Coronary artery (tissue), 2 donors: ENCODE data around the gene DRAM1.
A peak's percentile ranks its signal among the peaks of the same experiment; 100 is the strongest.
"Not testable (repeated sequence)": the region's sequence is repeated elsewhere in the genome, so short reads cannot be mapped to it uniquely, and the experiment has no call there.

Experiments
- DNase-seq: peaks from one replicate; pipeline ENCODE4 v3.0.0-alpha.2; 2017; ENCODE audit warnings: low spot score
- H3K27ac ChIP-seq, 2 donors: fragments of 200-600 bp; sonication (generic); one replicate each; pipeline ENCODE4 v1.5.1; 2016 to 2019
- H3K4me3 ChIP-seq: fragments of 200-600 bp; sonication (generic); 2 replicates; pipeline ENCODE4 v1.5.1; 2016; ENCODE audit warnings: mild to moderate bottlenecking, moderate library complexity
- TF ChIP-seq, protein P1 (sequence below): fragments of 200-600 bp; sonication (generic); IDR thresholded peaks from one replicate; pipeline ENCODE4 v1.5.1; 2019; ENCODE audit warnings: antibody characterized with exemption

Gene DRAM1

DNA sequence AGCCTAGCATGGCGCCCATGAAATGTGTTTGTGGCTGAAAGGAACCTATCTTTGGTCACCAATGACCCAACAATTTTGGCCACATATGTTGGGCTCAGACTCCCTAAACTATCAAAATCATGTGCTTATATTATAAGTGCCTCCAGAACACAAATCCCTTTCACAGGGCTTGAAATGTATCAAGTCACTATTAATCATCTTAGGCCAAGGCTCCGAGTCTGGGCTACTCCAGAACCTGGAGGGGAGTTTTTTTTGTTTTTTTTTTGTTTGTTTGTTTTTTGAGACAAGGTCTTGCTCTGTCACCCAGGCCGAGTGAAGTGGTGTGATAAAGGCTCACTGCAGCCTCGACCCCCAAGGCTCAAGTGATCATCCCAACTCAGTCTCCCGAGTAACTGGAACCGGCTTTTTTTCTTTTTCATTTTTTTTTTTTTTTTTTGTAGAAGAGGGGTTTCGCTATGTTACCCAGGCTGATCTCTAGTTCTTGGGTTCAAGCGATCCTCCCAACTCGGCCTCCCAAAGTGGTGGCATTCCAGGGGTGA is 989 bp upstream of the DRAM1 start:
- DNase-seq, result no peak
- Histone ChIP-seq H3K4me3 (peak overlapping the region; percentile 84), H3K27ac (peak overlapping the region; percentile 86 to 96)
- TF ChIP-seq, protein P1, sequence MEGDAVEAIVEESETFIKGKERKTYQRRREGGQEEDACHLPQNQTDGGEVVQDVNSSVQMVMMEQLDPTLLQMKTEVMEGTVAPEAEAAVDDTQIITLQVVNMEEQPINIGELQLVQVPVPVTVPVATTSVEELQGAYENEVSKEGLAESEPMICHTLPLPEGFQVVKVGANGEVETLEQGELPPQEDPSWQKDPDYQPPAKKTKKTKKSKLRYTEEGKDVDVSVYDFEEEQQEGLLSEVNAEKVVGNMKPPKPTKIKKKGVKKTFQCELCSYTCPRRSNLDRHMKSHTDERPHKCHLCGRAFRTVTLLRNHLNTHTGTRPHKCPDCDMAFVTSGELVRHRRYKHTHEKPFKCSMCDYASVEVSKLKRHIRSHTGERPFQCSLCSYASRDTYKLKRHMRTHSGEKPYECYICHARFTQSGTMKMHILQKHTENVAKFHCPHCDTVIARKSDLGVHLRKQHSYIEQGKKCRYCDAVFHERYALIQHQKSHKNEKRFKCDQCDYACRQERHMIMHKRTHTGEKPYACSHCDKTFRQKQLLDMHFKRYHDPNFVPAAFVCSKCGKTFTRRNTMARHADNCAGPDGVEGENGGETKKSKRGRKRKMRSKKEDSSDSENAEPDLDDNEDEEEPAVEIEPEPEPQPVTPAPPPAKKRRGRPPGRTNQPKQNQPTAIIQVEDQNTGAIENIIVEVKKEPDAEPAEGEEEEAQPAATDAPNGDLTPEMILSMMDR, result no peak

DNA sequence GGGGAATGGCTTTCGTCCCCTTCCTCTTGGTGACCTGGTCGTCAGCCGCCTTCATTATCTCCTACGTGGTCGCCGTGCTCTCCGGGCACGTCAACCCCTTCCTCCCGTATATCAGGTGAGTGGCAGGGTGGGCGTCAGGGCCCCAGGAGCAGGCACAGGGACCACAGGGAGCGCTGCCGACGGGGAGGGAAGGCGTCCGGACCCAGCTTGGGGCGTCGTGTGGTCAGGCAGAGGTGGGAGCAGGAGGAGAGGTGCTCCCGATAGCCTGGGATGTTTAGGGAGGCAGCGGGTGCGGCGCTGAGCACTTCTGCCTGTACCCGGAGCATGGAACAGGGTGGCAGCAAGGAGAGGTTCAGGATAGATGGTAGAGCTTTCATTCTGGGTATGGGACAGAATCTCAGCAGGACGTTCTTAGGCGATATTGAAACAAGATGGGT is 444 bp downstream of the DRAM1 start:
- TF ChIP-seq, protein P1, result no peak
- peak; percentile 80 for DNase-seq
- Histone ChIP-seq H3K4me3 (peak overlapping the region; percentile 84), H3K27ac (peak overlapping the region; percentile 86 to 96)

DNA sequence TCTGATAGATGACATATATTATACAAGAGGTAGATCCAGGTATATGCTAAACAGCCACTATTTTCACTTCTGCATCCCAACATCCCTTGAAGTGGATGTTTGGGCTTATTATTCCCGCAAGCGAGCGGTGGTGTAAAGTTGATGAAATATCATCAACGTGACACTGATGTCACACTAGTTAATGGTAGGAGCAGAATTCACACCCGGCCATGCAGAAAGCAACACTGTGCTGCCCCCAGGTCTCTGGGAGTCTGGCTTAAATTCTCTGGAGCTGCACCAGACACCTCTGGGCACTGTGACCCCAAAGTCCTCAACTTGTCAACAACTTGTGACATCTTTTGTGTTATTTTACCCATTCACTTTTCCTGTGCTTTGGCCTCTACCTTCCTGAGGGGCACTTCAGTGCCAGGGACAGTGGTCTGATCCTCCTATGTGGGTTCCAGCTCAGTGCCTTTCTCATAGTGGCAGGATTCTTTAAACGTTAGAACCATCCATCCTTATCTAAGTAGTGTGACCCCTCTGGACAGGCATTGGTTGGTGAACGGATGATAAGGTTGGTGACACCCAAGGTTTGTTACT is 952 bp downstream of the DRAM1 start:
- TF ChIP-seq, protein P1, result no peak
- H3K27ac ChIP-seq, result peak overlapping the region; percentile 86 to 96
- peak overlapping the region; percentile 84 for H3K4me3 ChIP-seq
- no peak for DNase-seq

GRCh38 chr12:101880769-101881168 is 3.4 kb downstream of the DRAM1 start:
- Histone ChIP-seq H3K27ac (no peak overlapping the region), H3K4me3 (no peak overlapping the region)
- DNase-seq, result no peak
- TF ChIP-seq, protein P1, result no peak

- H3K27ac ChIP-seq, result no peak overlapping the region
- H3K4me3 ChIP-seq, result no peak overlapping the region
- TF ChIP-seq, protein P1, result no peak
- DNase-seq, result no peak
These were observed 3.8 kb downstream of the DRAM1 start for GRCh38 chr12:101881228-101881627.

- no peak for DNase-seq
- Histone ChIP-seq H3K27ac (no peak overlapping the region), H3K4me3 (no peak overlapping the region)
- TF ChIP-seq, protein P1, result no peak
These were observed 6.8 kb downstream of the DRAM1 start for GRCh38 chr12:101884174-101884573.

DNA sequence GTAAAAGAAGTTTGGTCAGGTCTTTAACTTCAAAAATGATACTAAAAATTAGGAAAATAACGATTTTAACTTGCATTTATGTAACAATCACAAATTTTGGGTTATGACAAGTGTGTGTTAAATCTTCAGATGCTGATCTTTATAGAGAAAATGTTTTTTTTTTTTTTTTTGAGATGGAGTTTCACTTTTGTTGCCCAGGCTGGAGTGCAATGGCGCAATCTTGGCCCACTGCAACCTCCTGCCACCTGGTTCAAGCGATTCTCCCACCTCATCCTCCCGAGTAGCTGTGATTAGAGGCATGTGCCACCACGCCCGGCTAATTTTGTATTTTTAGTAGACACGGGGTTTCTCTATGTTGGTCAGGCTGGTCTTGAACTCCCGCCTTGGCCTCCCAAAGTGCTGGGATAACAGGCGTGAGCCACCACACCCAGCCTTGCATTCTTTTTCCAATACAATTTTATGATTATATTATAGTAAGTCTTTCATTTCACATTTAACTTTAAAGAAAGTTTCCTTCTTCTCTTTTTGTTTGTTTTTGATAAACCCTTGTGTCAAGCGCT is 7.5 kb downstream of the DRAM1 start:
- not testable (repeated sequence) for DNase-seq, H3K27ac ChIP-seq, H3K4me3 ChIP-seq
